Duodenal mucosa (tissue), 2 donors: ENCODE measurements around the gene TMEM132C.
A peak's percentile ranks its signal among the peaks of the same experiment; 100 is the strongest.
"Not testable (repeated sequence)": the region's sequence is repeated elsewhere in the genome, so short reads cannot be mapped to it uniquely, and the experiment has no call there.

Experiments used
- H3K27ac ChIP-seq: one replicate; pipeline ENCODE4 v1.7.0; 2013; ENCODE audit warnings: low read depth, low read length
- H3K27me3 ChIP-seq, 2 donors: one replicate each; pipeline ENCODE4 v1.7.0; 2013; ENCODE audit warnings: low read length in 2 of 2, control low read depth in 1 of 2; ENCODE audit not compliant: insufficient read depth in 2 of 2, control insufficient read depth in 1 of 2
- H3K36me3 ChIP-seq, 2 donors: one replicate each; pipeline ENCODE4 v1.7.0; 2013; ENCODE audit warnings: low read length in 2 of 2, control low read depth in 1 of 2; ENCODE audit not compliant: insufficient read depth in 2 of 2, control insufficient read depth in 1 of 2
- H3K4me1 ChIP-seq, 2 donors: one replicate each; pipeline ENCODE4 v1.7.0; 2013; ENCODE audit warnings: low read length in 2 of 2, control low read depth in 1 of 2; ENCODE audit not compliant: insufficient read depth in 2 of 2, control insufficient read depth in 1 of 2
- H3K4me3 ChIP-seq, 2 donors: one replicate each; pipeline ENCODE4 v1.7.0; 2013; ENCODE audit warnings: low read length in 2 of 2, low read depth in 1 of 2
- H3K9ac ChIP-seq, 2 donors: one replicate each; pipeline ENCODE4 v1.7.0; 2013; ENCODE audit warnings: low read length in 2 of 2, low read depth in 1 of 2
- H3K9me3 ChIP-seq, 2 donors: one replicate each; pipeline ENCODE4 v1.7.0; 2013; ENCODE audit warnings: low read length in 2 of 2, control low read depth in 1 of 2; ENCODE audit not compliant: control insufficient read depth in 1 of 2

The TMEM132C gene

GRCh38 chr12:128594521-128594920 lies 327.6 kb downstream of the TMEM132C start:
- Histone ChIP-seq H3K9me3 (no peaks in the 10 kb centered on the region), H3K27ac (no peak overlapping the region), H3K9ac (no peak overlapping the region), H3K4me3 (no peak overlapping the region), H3K36me3 (no peaks in the 10 kb centered on the region), H3K4me1 (no peaks in the 10 kb centered on the region), H3K27me3 (no peaks in the 10 kb centered on the region)

- no peak overlapping the region for H3K4me3 ChIP-seq
- no peak overlapping the region for H3K9ac ChIP-seq
- H3K9me3 ChIP-seq = no peaks in the 10 kb centered on the region
- H3K4me1 ChIP-seq = no peaks in the 10 kb centered on the region
- H3K27ac ChIP-seq = no peak overlapping the region
- no peaks in the 10 kb centered on the region for H3K27me3 ChIP-seq
- no peaks in the 10 kb centered on the region for H3K36me3 ChIP-seq
Measured at GRCh38 chr12:128595609-128596008, 328.6 kb downstream of the TMEM132C start.

GRCh38 chr12:128600886-128601285 lies 333.9 kb downstream of the TMEM132C start:
- Histone ChIP-seq H3K9me3 (no peaks in the 10 kb centered on the region), H3K9ac (no peak overlapping the region), H3K4me1 (peaks cover under 1 to 2% of the 10 kb centered on the region in 2 donors), H3K27me3 (no peaks in the 10 kb centered on the region), H3K27ac (no peak overlapping the region), H3K4me3 (no peak overlapping the region), H3K36me3 (no peaks in the 10 kb centered on the region)

GRCh38 chr12:128603573-128604115 lies 336.7 kb downstream of the TMEM132C start:
- Histone ChIP-seq H3K36me3 (no peaks in the 10 kb centered on the region), H3K4me1 (peaks cover 22 to 24% of the 10 kb centered on the region in 2 donors), H3K27me3 (no peaks in the 10 kb centered on the region), H3K9ac (no peak overlapping the region), H3K4me3 (no peak overlapping the region), H3K27ac (no peak overlapping the region), H3K9me3 (no peaks in the 10 kb centered on the region)

- not testable (repeated sequence) for H3K36me3 ChIP-seq, H3K27ac ChIP-seq, H3K4me3 ChIP-seq, H3K27me3 ChIP-seq, H3K9ac ChIP-seq, H3K9me3 ChIP-seq
- H3K4me1 ChIP-seq = peaks cover 22 to 24% of the 10 kb centered on the region in 2 donors
Measured at GRCh38 chr12:128604219-128604618, 337.2 kb downstream of the TMEM132C start.

- no peak overlapping the region for H3K9ac ChIP-seq
- no peak overlapping the region for H3K27ac ChIP-seq
- no peaks in the 10 kb centered on the region for H3K27me3 ChIP-seq
- H3K4me3 ChIP-seq = no peak overlapping the region
- peaks cover 22 to 28% of the 10 kb centered on the region in 2 donors for H3K4me1 ChIP-seq
- no peaks in the 10 kb centered on the region for H3K36me3 ChIP-seq
- H3K9me3 ChIP-seq = no peaks in the 10 kb centered on the region
Measured at GRCh38 chr12:128606051-128606450, 339.1 kb downstream of the TMEM132C start.

GRCh38 chr12:128606538-128606937 lies 339.6 kb downstream of the TMEM132C start:
- H3K9ac ChIP-seq = no peak overlapping the region
- H3K27ac ChIP-seq = no peak overlapping the region
- H3K4me1 ChIP-seq = peaks cover 22 to 28% of the 10 kb centered on the region in 2 donors
- H3K36me3 ChIP-seq = no peaks in the 10 kb centered on the region
- H3K9me3 ChIP-seq = no peaks in the 10 kb centered on the region
- peak overlapping the region in 1 of 2 donors; percentile 36 for H3K4me3 ChIP-seq
- no peaks in the 10 kb centered on the region for H3K27me3 ChIP-seq

- no peak overlapping the region for H3K27ac ChIP-seq
Measured at GRCh38 chr12:128606970-128607369, 340.0 kb downstream of the TMEM132C start.

GRCh38 chr12:128607641-128608040 lies 340.7 kb downstream of the TMEM132C start:
- Histone ChIP-seq H3K27ac (no peak overlapping the region), H3K27me3 (no peaks in the 10 kb centered on the region), H3K4me1 (peaks cover 22 to 28% of the 10 kb centered on the region in 2 donors), H3K36me3 (no peaks in the 10 kb centered on the region), H3K9me3 (no peaks in the 10 kb centered on the region), H3K9ac (no peak overlapping the region), H3K4me3 (no peak overlapping the region)

More at GRCh38 chr12:128606970-128607369, 340.0 kb downstream of the TMEM132C start:
- Histone ChIP-seq H3K4me3 (peak overlapping the region in 1 of 2 donors; percentile 36), H3K27me3 (no peaks in the 10 kb centered on the region), H3K9me3 (no peaks in the 10 kb centered on the region), H3K4me1 (peaks cover 22 to 28% of the 10 kb centered on the region in 2 donors), H3K9ac (no peak overlapping the region), H3K36me3 (no peaks in the 10 kb centered on the region)

GRCh38 chr12:128609861-128610260 lies 342.9 kb downstream of the TMEM132C start:
- Histone ChIP-seq H3K9ac (no peak overlapping the region), H3K36me3 (no peaks in the 10 kb centered on the region), H3K4me1 (peaks cover 22 to 28% of the 10 kb centered on the region in 2 donors), H3K9me3 (no peaks in the 10 kb centered on the region), H3K27me3 (no peaks in the 10 kb centered on the region), H3K27ac (no peak overlapping the region), H3K4me3 (no peak overlapping the region)
